WTC11 (cell line): ENCODE results near the gene VPS25. TPM values are rescaled to one million over a fixed set of nuclear protein-coding genes. Genes with fewer than 3 reads are reported as not detected.

ENCODE experiments used
- ATAC-seq: fragments of 200-7000 bp; cut with Tn5 transposase; 2 replicates; pipeline ENCODE4 v1.10.0; 2021; ENCODE audit warnings: mild to moderate bottlenecking, moderate library complexity
- CTCF ChIA-PET: fragments of 300-600 bp; sonication (Branson Sonifier 250); formaldehyde crosslinking; loops from one replicate; lab custom pipeline; 2021; ENCODE audit warnings: antibody characterized with exemption; lab: Charles Lee
- POLR2A ChIA-PET: fragments of 350-600 bp; sonication (Branson Sonifier 250); formaldehyde crosslinking; loops from one replicate; lab custom pipeline; 2021; ENCODE audit warnings: antibody characterized with exemption; lab: Charles Lee
- DNase-seq: peaks from one replicate; pipeline ENCODE4 v3.0.0; 2021; ENCODE audit warnings: low spot score
- H3K27ac Mint-ChIP-seq: 2 replicates; pipeline ENCODE4 v1.8.0; 2021; ENCODE audit warnings: mixed read lengths
- H3K27me3 Mint-ChIP-seq: 2 replicates; pipeline ENCODE4 v1.8.0; 2021; ENCODE audit warnings: low read depth, mild to moderate bottlenecking, moderate library complexity, mixed read lengths
- H3K36me3 Mint-ChIP-seq: 2 replicates; pipeline ENCODE4 v1.8.0; 2021; ENCODE audit warnings: mixed read lengths
- H3K4me1 Mint-ChIP-seq: 2 replicates; pipeline ENCODE4 v1.8.0; 2022; ENCODE audit warnings: mixed read lengths
- H3K4me3 Mint-ChIP-seq: 2 replicates; pipeline ENCODE4 v1.8.0; 2021; ENCODE audit warnings: mild to moderate bottlenecking, moderate library complexity, mixed read lengths
- H3K9me3 Mint-ChIP-seq: 2 replicates; pipeline ENCODE4 v1.8.0; 2021; ENCODE audit warnings: mixed read lengths
- CTCF ChIP-seq: fragments of 200-600 bp; IDR thresholded peaks from 2 replicates; pipeline ENCODE4 v1.8.0; 2022; ENCODE audit warnings: antibody characterized with exemption
- FOXP1 ChIP-seq: sonication (generic); formaldehyde crosslinking; IDR thresholded peaks from 2 replicates; pipeline ENCODE4 v1.8.0; 2022; ENCODE audit warnings: missing genetic modification reagents, mild to moderate bottlenecking, moderate library complexity, borderline replicate concordance
- GTF2I ChIP-seq: fragments of 250-450 bp; sonication (Bioruptor Pico); conservative IDR thresholded peaks from 2 replicates; pipeline ENCODE4 v1.4.0; 2021; ENCODE audit warnings: mild to moderate bottlenecking
- JUN ChIP-seq: sonication (generic); formaldehyde crosslinking; IDR thresholded peaks from 2 replicates; pipeline ENCODE4 v1.8.0; 2023; ENCODE audit warnings: mild to moderate bottlenecking, missing genetic modification reagents
- MAX ChIP-seq: sonication (generic); formaldehyde crosslinking; IDR thresholded peaks from 2 replicates; pipeline ENCODE4 v1.8.0; 2022; ENCODE audit warnings: mild to moderate bottlenecking, missing genetic modification reagents
- MYBL2 ChIP-seq: sonication (generic); formaldehyde crosslinking; IDR thresholded peaks from 2 replicates; pipeline ENCODE4 v1.8.1; 2023; ENCODE audit warnings: mild to moderate bottlenecking, moderate library complexity, missing genetic modification reagents
- NFYB ChIP-seq: sonication (generic); formaldehyde crosslinking; conservative IDR thresholded peaks from 2 replicates; pipeline ENCODE4 v1.8.0; 2022; ENCODE audit warnings: low read depth, missing genetic modification reagents
- NR2C2 ChIP-seq: sonication (generic); formaldehyde crosslinking; IDR thresholded peaks from 2 replicates; pipeline ENCODE4 v1.8.0; 2022; ENCODE audit warnings: mild to moderate bottlenecking, missing genetic modification reagents
- OVOL2 ChIP-seq: fragments of 250-450 bp; sonication (Bioruptor Pico); IDR thresholded peaks from 2 replicates; pipeline ENCODE4 v1.9.0; 2021; ENCODE audit warnings: mild to moderate bottlenecking, borderline replicate concordance
- PRDM15 ChIP-seq: sonication (generic); formaldehyde crosslinking; IDR thresholded peaks from 2 replicates; pipeline ENCODE4 v1.8.0; 2022; ENCODE audit warnings: missing genetic modification reagents
- RELA ChIP-seq: sonication (generic); formaldehyde crosslinking; IDR thresholded peaks from 2 replicates; pipeline ENCODE4 v1.8.1; 2022; ENCODE audit warnings: missing genetic modification reagents, mild to moderate bottlenecking, borderline replicate concordance
- RORB ChIP-seq: fragments of 250-450 bp; sonication (Bioruptor Pico); IDR thresholded peaks from 2 replicates; pipeline ENCODE4 v1.9.0; 2021; ENCODE audit warnings: mild to moderate bottlenecking
- SOX15 ChIP-seq: fragments of 250-450 bp; sonication (Bioruptor Pico); IDR thresholded peaks from 2 replicates; pipeline ENCODE4 v1.9.0; 2021; ENCODE audit warnings: mild to moderate bottlenecking
- TCF7 ChIP-seq: sonication (generic); formaldehyde crosslinking; IDR thresholded peaks from 2 replicates; pipeline ENCODE4 v1.8.0; 2022; ENCODE audit warnings: mild to moderate bottlenecking, low read depth, missing genetic modification reagents, moderate library complexity
- TEAD4 ChIP-seq: sonication (generic); formaldehyde crosslinking; IDR thresholded peaks from 2 replicates; pipeline ENCODE4 v1.8.0; 2022; ENCODE audit warnings: mild to moderate bottlenecking, missing genetic modification reagents
- ZBTB43 ChIP-seq: sonication (generic); formaldehyde crosslinking; IDR thresholded peaks from 2 replicates; pipeline ENCODE4 v1.8.1; 2023; ENCODE audit warnings: mild to moderate bottlenecking, missing genetic modification reagents
- ZNF121 ChIP-seq: sonication (generic); formaldehyde crosslinking; IDR thresholded peaks from 2 replicates; pipeline ENCODE4 v1.8.0; 2023; ENCODE audit warnings: missing genetic modification reagents
- ZNF532 ChIP-seq: fragments of 250-450 bp; sonication (Bioruptor Pico); IDR thresholded peaks from 2 replicates; pipeline ENCODE4 v1.9.0; 2021; ENCODE audit warnings: mild to moderate bottlenecking, borderline replicate concordance
- total RNA-seq: library from RNA; stranded (reverse); gene quantifications from 3 replicates; pipeline ENCODE4 v1.2.3, GENCODE V29; 2021

The VPS25 gene
- total RNA-seq, 1 experiment from 2014 or later, result 98.6 TPM

- peak overlapping the region; percentile 94 for H3K4me3 Mint-ChIP-seq
- DNase-seq (no peak), ATAC-seq (no peak)
- H3K4me1 Mint-ChIP-seq, result peaks cover 6% of the 10 kb centered on the region; the same call in 1 of the 2 replicates
- no peak overlapping the region for H3K27ac Mint-ChIP-seq
- CTCF ChIA-PET, result interaction anchor here (0.5 to 2.2 kb wide), 4 partner anchors 23 to 240 kb away, joined by 5 to 19 read pairs (median 13); partner anchors contain the start of gene BECN1
- TF ChIP-seq NFYB (CRISPR knock-in tag), result no peak
- TF ChIP-seq SOX15 (CRISPR knock-in tag), result no peak
- no peak for TF ChIP-seq GTF2I (CRISPR knock-in tag)
- TF ChIP-seq RORB, result no peak
- no peak for TF ChIP-seq MAX (CRISPR knock-in tag)
- no peak for TF ChIP-seq ZNF121 (CRISPR knock-in tag)
- TF ChIP-seq TEAD4 (CRISPR knock-in tag), result no peak
- TF ChIP-seq OVOL2 (CRISPR knock-in tag), result no peak
- no peak for TF ChIP-seq MYBL2 (CRISPR knock-in tag)
- no peak for TF ChIP-seq NR2C2
- no peak for TF ChIP-seq ZNF532 (CRISPR knock-in tag)
- TF ChIP-seq PRDM15, result no peak
- no peak for TF ChIP-seq CTCF
- TF ChIP-seq ZBTB43 (CRISPR knock-in tag), result no peak
- TF ChIP-seq JUN (CRISPR knock-in tag), result no peak
- no peak for TF ChIP-seq FOXP1 (CRISPR knock-in tag)
- TF ChIP-seq RELA (CRISPR knock-in tag), result no peak
- no peak for TF ChIP-seq TCF7
- peaks cover 6% of the 10 kb centered on the region for H3K9me3 Mint-ChIP-seq
- POLR2A ChIA-PET, result interaction anchor here (0.6 to 1.2 kb wide), 2 partner anchors 17 to 76 kb away, joined by 3 read pairs; partner anchors contain the start of gene WNK4
- H3K36me3 Mint-ChIP-seq, result peaks cover 8% of the 10 kb centered on the region
- H3K27me3 Mint-ChIP-seq, result peaks cover 25% of the 10 kb centered on the region
These were observed 24.1 kb downstream of the VPS25 start for GRCh38 chr17:42797067-42798007.
